ENCODE results near the gene TMEM200A. TPM values are rescaled to one million over a fixed set of nuclear protein-coding genes. Genes with fewer than 3 reads are reported as not detected.

The TMEM200A gene
- total and polyA plus RNA-seq, 2 donors (not counting 1 experiment from before 2014, with no cell fraction given) = 50.2 to 51.7 TPM

GRCh38 chr6:130359736-130360135 lies 6.1 kb upstream of the TMEM200A start:
- Histone ChIP-seq H3K27me3 (ENCODE audit: control insufficient read depth, insufficient read depth, low read length) (no peaks in the 10 kb centered on the region), H3K4me3 (replicated peaks in 1 of 4; ENCODE audit: control extremely low read depth in 1 of 4, insufficient read depth in 1 of 4, low read depth in 3 of 4, low read length in 4 of 4) (no peak overlapping the region), H3K9me3 (ENCODE audit: control insufficient read depth, insufficient read depth, low read depth, low read length) (no peaks in the 10 kb centered on the region), H3K79me2 (ENCODE audit: control insufficient read depth, insufficient read depth, low read length) (peaks cover 1% of the 10 kb centered on the region), H3K27ac (ENCODE audit: insufficient read depth, low read length) (no peak overlapping the region), H2AFZ (ENCODE audit: low read length) (no peak overlapping the region), H3K4me1 (ENCODE audit: control insufficient read depth, extremely low read depth, insufficient read depth, low read length) (no peaks in the 10 kb centered on the region), H4K20me1 (ENCODE audit: control insufficient read depth, extremely low read depth, insufficient read depth, low read length) (no peaks in the 10 kb centered on the region), H3K4me2 (ENCODE audit: extremely low read depth, insufficient read depth, low read length) (no peak overlapping the region), H3K36me3 (ENCODE audit: control insufficient read depth, insufficient read depth, low read length) (no peaks in the 10 kb centered on the region), H3K9ac (ENCODE audit: insufficient read depth, low read length) (no peak overlapping the region)
- DNase-seq (ENCODE audit: low read depth in 2 of 2) = no peak
- TF ChIP-seq, protein P1, sequence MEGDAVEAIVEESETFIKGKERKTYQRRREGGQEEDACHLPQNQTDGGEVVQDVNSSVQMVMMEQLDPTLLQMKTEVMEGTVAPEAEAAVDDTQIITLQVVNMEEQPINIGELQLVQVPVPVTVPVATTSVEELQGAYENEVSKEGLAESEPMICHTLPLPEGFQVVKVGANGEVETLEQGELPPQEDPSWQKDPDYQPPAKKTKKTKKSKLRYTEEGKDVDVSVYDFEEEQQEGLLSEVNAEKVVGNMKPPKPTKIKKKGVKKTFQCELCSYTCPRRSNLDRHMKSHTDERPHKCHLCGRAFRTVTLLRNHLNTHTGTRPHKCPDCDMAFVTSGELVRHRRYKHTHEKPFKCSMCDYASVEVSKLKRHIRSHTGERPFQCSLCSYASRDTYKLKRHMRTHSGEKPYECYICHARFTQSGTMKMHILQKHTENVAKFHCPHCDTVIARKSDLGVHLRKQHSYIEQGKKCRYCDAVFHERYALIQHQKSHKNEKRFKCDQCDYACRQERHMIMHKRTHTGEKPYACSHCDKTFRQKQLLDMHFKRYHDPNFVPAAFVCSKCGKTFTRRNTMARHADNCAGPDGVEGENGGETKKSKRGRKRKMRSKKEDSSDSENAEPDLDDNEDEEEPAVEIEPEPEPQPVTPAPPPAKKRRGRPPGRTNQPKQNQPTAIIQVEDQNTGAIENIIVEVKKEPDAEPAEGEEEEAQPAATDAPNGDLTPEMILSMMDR (conservative IDR thresholded peaks at IDR 0.05 in 1 of 2, IDR thresholded peaks at IDR 0.05 in 1 of 2; ENCODE audit: low read depth in 1 of 2, low read length in 2 of 2) = no peak
- TF ChIP-seq EZH2 (IDR thresholded peaks at IDR 0.05; ENCODE audit: low read length, missing control alignments) = no peak

- H3K79me2 ChIP-seq (ENCODE audit: control insufficient read depth, insufficient read depth, low read length) = peaks cover 11% of the 10 kb centered on the region
- no peaks in the 10 kb centered on the region for H3K27me3 ChIP-seq (ENCODE audit: control insufficient read depth, insufficient read depth, low read length)
- no peak overlapping the region for H3K9ac ChIP-seq (ENCODE audit: insufficient read depth, low read length)
- DNase-seq (ENCODE audit: low read depth in 2 of 2) = no peak
- no peak overlapping the region for H3K27ac ChIP-seq (ENCODE audit: insufficient read depth, low read length)
- no peak overlapping the region for H2AFZ ChIP-seq (ENCODE audit: low read length)
- H3K9me3 ChIP-seq (ENCODE audit: control insufficient read depth, insufficient read depth, low read depth, low read length) = no peaks in the 10 kb centered on the region
- no peaks in the 10 kb centered on the region for H4K20me1 ChIP-seq (ENCODE audit: control insufficient read depth, extremely low read depth, insufficient read depth, low read length)
- TF ChIP-seq, protein P1 (conservative IDR thresholded peaks at IDR 0.05 in 1 of 2, IDR thresholded peaks at IDR 0.05 in 1 of 2; ENCODE audit: low read depth in 1 of 2, low read length in 2 of 2) = no peak
- TF ChIP-seq EZH2 (IDR thresholded peaks at IDR 0.05; ENCODE audit: low read length, missing control alignments) = no peak
- no peak overlapping the region for H3K4me2 ChIP-seq (ENCODE audit: extremely low read depth, insufficient read depth, low read length)
- H3K4me3 ChIP-seq (replicated peaks in 1 of 4; ENCODE audit: control extremely low read depth in 1 of 4, insufficient read depth in 1 of 4, low read depth in 3 of 4, low read length in 4 of 4) = no peak overlapping the region
- H3K4me1 ChIP-seq (ENCODE audit: control insufficient read depth, extremely low read depth, insufficient read depth, low read length) = no peaks in the 10 kb centered on the region
- H3K36me3 ChIP-seq (ENCODE audit: control insufficient read depth, insufficient read depth, low read length) = no peaks in the 10 kb centered on the region
Measured at GRCh38 chr6:130362128-130362527, 3.7 kb upstream of the TMEM200A start.

- H3K9ac ChIP-seq (ENCODE audit: insufficient read depth, low read length) = no peak overlapping the region
Measured at GRCh38 chr6:130364224-130364780, 1.5 kb upstream of the TMEM200A start.

More at GRCh38 chr6:130364224-130364780, 1.5 kb upstream of the TMEM200A start:
- H3K9me3 ChIP-seq (ENCODE audit: control insufficient read depth, insufficient read depth, low read depth, low read length) = no peaks in the 10 kb centered on the region
- peaks cover 4% of the 10 kb centered on the region for H3K4me1 ChIP-seq (ENCODE audit: control insufficient read depth, extremely low read depth, insufficient read depth, low read length)
- no peak overlapping the region for H2AFZ ChIP-seq (ENCODE audit: low read length)
- H4K20me1 ChIP-seq (ENCODE audit: control insufficient read depth, extremely low read depth, insufficient read depth, low read length) = no peaks in the 10 kb centered on the region
- TF ChIP-seq EZH2 (IDR thresholded peaks at IDR 0.05; ENCODE audit: low read length, missing control alignments) = no peak
- TF ChIP-seq, protein P1 (conservative IDR thresholded peaks at IDR 0.05 in 1 of 2, IDR thresholded peaks at IDR 0.05 in 1 of 2; ENCODE audit: low read depth in 1 of 2, low read length in 2 of 2) = no peak
- H3K4me2 ChIP-seq (ENCODE audit: extremely low read depth, insufficient read depth, low read length) = no peak overlapping the region
- no peaks in the 10 kb centered on the region for H3K27me3 ChIP-seq (ENCODE audit: control insufficient read depth, insufficient read depth, low read length)
- H3K36me3 ChIP-seq (ENCODE audit: control insufficient read depth, insufficient read depth, low read length) = no peaks in the 10 kb centered on the region
- no peak for DNase-seq (ENCODE audit: low read depth in 2 of 2)
- H3K4me3 ChIP-seq (replicated peaks in 1 of 4; ENCODE audit: control extremely low read depth in 1 of 4, insufficient read depth in 1 of 4, low read depth in 3 of 4, low read length in 4 of 4) = peak overlapping the region in 1 of 4 experiments; percentile 94
- no peak overlapping the region for H3K27ac ChIP-seq (ENCODE audit: insufficient read depth, low read length)
- H3K79me2 ChIP-seq (ENCODE audit: control insufficient read depth, insufficient read depth, low read length) = peaks cover 32% of the 10 kb centered on the region
